ENCODE data around the gene CRISPLD2. TPM values are rescaled to one million over a fixed set of nuclear protein-coding genes. Genes with fewer than 3 reads are reported as not detected.

CRISPLD2 gene
- total RNA-seq, 2 donors from 2014 or later, result 27.5 to 129 TPM

DNA sequence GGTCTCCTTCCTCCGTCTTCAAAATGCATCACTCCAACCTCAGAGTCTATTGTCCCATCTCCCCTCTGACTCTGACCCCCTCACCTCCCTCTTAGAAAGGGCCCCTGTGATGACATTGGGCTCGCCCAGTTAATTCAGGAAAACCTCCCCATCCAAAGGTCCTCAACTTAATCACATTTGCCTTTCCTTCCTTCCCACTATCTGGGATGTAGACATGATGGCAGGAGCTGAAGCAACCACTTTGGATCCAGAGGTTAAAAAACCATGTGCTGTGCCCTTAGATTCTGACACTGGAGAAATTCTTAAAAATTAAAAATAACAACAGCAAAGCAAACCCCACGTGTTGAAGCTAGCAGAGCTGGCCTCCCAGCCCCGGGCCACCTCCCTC lies 111.3 kb downstream of the CRISPLD2 start:
- Histone ChIP-seq H3K4me1 (peaks cover 22% of the 10 kb centered on the region), H3K36me3 (replicated peaks in 1 of 2; ENCODE audit: insufficient read depth in 1 of 2, low read depth in 2 of 2) (no peaks in the 10 kb centered on the region), H3K4me3 (no peak overlapping the region), H3K27me3 (no peaks in the 10 kb centered on the region), H3K9me3 (no peaks in the 10 kb centered on the region), H3K27ac (no peak overlapping the region)
- intact Hi-C loops (cut with DNase I), result no loop called here
- TF ChIP-seq, protein P1, sequence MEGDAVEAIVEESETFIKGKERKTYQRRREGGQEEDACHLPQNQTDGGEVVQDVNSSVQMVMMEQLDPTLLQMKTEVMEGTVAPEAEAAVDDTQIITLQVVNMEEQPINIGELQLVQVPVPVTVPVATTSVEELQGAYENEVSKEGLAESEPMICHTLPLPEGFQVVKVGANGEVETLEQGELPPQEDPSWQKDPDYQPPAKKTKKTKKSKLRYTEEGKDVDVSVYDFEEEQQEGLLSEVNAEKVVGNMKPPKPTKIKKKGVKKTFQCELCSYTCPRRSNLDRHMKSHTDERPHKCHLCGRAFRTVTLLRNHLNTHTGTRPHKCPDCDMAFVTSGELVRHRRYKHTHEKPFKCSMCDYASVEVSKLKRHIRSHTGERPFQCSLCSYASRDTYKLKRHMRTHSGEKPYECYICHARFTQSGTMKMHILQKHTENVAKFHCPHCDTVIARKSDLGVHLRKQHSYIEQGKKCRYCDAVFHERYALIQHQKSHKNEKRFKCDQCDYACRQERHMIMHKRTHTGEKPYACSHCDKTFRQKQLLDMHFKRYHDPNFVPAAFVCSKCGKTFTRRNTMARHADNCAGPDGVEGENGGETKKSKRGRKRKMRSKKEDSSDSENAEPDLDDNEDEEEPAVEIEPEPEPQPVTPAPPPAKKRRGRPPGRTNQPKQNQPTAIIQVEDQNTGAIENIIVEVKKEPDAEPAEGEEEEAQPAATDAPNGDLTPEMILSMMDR (IDR thresholded peaks at IDR 0.05), result no peak
- no peak for TF ChIP-seq POLR2A (IDR thresholded peaks at IDR 0.05)
- 94 to 95% methylated on average over 4 of the region's 4 CpGs for WGBS, 2 donors
- DNase-seq (no peak), ATAC-seq (no peak)

DNA sequence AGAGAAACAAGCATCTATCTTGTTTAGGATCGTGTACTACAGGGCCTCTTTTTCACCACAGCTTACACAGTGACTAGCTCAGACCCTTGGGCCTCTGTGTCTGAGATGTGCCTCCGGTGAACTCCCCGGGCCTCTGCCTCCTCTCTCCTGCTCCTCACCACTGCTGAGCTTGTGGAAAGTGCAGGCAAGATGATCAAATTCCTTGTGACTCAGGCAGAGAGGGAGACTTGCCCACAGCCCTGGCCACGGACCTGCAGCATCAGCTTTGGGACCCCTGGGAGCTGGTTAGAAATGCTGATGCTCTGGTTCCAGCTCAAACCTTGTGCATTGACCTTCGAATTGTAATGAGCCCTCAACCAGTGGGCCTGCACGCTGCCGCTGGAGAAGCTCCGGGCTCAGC lies 111.7 kb downstream of the CRISPLD2 start:
- ATAC-seq (no peak), DNase-seq (no peak)
- Histone ChIP-seq H3K9me3 (no peaks in the 10 kb centered on the region), H3K4me1 (peaks cover 22% of the 10 kb centered on the region), H3K27ac (no peak overlapping the region), H3K4me3 (no peak overlapping the region), H3K36me3 (replicated peaks in 1 of 2; ENCODE audit: insufficient read depth in 1 of 2, low read depth in 2 of 2) (no peaks in the 10 kb centered on the region), H3K27me3 (no peaks in the 10 kb centered on the region)
- intact Hi-C loops (cut with DNase I), result no loop called here
- 97 to 98% methylated on average over 8 of the region's 8 CpGs for WGBS, 2 donors
- no peak for TF ChIP-seq POLR2A (IDR thresholded peaks at IDR 0.05)
- TF ChIP-seq, protein P1 (IDR thresholded peaks at IDR 0.05), result no peak

DNA sequence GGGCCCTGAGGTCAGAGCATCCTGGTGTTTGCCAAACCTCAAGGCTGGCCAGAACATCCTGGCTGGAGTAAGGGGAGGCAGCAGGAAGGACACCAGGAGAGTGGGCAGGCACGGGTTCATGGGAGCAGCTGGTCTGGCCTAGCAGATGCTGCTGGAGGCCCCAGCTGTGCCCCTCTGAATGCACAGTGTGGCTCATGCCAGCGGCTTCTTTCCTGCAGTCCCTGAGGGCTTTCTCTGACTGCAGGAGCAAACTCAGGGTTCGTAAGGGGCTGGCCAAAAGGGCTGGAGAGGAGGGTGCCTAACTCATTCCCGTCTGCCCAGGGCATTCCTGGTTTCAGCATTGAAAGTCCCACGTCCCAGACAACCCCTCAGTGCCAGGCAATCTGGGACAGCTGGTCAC lies 112.9 kb downstream of the CRISPLD2 start:
- TF ChIP-seq, protein P1 (IDR thresholded peaks at IDR 0.05), result no peak
- no peak for TF ChIP-seq POLR2A (IDR thresholded peaks at IDR 0.05)
- Histone ChIP-seq H3K27me3 (no peaks in the 10 kb centered on the region), H3K4me1 (peaks cover 22% of the 10 kb centered on the region), H3K4me3 (no peak overlapping the region), H3K36me3 (replicated peaks in 1 of 2; ENCODE audit: insufficient read depth in 1 of 2, low read depth in 2 of 2) (no peaks in the 10 kb centered on the region), H3K27ac (peak overlapping the region in 3 of 4 donors; percentile 86 to 96 (median 96)), H3K9me3 (no peaks in the 10 kb centered on the region)
- WGBS, 2 donors, result 89% methylated on average over 5 of the region's 5 CpGs; no CpG with 5 or more reads in 1 of the 2 donors
- DNase-seq (no peak), ATAC-seq (no peak)
- intact Hi-C loops (cut with DNase I), result no loop called here

DNA sequence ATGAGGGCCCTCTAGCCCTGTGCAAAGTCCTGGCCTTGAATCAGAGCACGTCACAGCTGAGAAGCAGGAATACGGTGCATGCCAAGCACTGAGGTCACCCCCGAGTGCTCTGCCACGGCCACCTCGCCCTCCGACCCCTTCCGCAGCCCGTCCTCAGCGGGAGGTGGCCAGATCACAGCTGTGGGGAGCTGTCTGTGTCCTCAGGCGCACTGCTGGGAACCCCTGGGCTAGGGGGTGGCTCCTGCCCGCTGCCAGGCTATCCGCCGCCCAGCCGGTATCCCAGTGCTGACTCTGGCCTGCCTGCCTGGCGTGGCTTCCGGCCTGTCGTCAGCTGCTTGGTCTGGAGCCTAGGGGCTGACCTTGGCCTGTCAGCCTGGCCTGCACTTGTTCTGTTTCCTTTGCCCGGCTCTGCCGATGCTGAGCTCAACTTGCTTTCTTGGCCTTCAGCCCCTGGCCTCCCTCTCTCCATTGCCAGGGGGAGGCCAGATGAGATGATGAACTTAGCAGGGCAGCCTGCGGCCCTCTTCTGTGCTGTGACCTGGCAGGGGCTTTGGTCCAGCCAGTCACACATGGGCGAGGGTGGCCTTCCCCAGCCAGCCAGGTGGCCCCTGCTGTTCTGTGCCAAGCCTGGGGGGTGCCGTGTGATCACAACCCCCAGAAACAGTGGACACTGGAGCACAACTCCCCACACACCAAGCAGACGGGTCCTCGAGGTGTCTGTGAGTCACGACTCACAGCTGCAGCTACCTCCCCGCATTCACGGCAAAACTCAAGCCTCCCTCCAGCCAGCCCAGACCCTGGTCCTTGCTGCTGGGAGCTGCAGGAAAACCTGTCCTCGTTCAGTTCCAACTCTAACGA lies 114.2 kb downstream of the CRISPLD2 start:
- DNase-seq, result peak; percentile 92 to 96 (median 94)
- WGBS, 2 donors, result 7 to 32% methylated on average over 9 to 29 of the region's 29 CpGs
- no peak overlapping the region for H3K4me3 ChIP-seq
- H3K36me3 ChIP-seq (replicated peaks in 1 of 2; ENCODE audit: insufficient read depth in 1 of 2, low read depth in 2 of 2), result no peaks in the 10 kb centered on the region
- H3K9me3 ChIP-seq, result no peaks in the 10 kb centered on the region
- TF ChIP-seq POLR2A (IDR thresholded peaks at IDR 0.05), result peak in 2 of 3 donors; percentile 66 to 77
- TF ChIP-seq, protein P1 (IDR thresholded peaks at IDR 0.05), result no peak
- H3K4me1 ChIP-seq, result peaks cover 22% of the 10 kb centered on the region
- intact Hi-C loops (cut with DNase I), result no loop called here
- H3K27me3 ChIP-seq, result no peaks in the 10 kb centered on the region
- peak overlapping the region; percentile 86 to 96 (median 94) for H3K27ac ChIP-seq
- peak; percentile 96 for ATAC-seq

Data from body of pancreas (tissue), 4 donors.